ENCODE measurements around the gene OR11H6. TPM values are rescaled to one million over a fixed set of nuclear protein-coding genes. Genes with fewer than 3 reads are reported as not detected.
"Not testable (repeated sequence)": the region's sequence is repeated elsewhere in the genome, so short reads cannot be mapped to it uniquely, and the experiment has no call there.

The OR11H6 gene
- polyA plus RNA-seq (2013, experiment 1 of 2; ENCODE audit: insufficient read length), result not detected
- polyA plus RNA-seq (2013, experiment 2 of 2; ENCODE audit: insufficient read length), result not detected

GRCh38 chr14:20223410-20223809, at the start of gene OR11H6:
Gene OR11H6 (plus strand): TSS chr14:20223710. CDS start chr14:20223710, 0 bp downstream.
- no peak for DNase-seq

- not testable (repeated sequence) for DNase-seq
Observed at GRCh38 chr14:20174205-20174604, 49.3 kb upstream of the OR11H6 start.

- DNase-seq, result no peak
Observed at GRCh38 chr14:20176330-20176729, 47.2 kb upstream of the OR11H6 start.

GRCh38 chr14:20177433-20177974, 46.0 kb upstream of the OR11H6 start:
- no peak for DNase-seq

GRCh38 chr14:20179218-20179617, 44.3 kb upstream of the OR11H6 start:
- no peak for DNase-seq

- DNase-seq, result no peak
Observed at GRCh38 chr14:20179880-20180279, 43.6 kb upstream of the OR11H6 start.

GRCh38 chr14:20180486-20180885, 43.0 kb upstream of the OR11H6 start:
- no peak for DNase-seq

GRCh38 chr14:20184181-20184580, 39.3 kb upstream of the OR11H6 start:
- DNase-seq, result no peak

GRCh38 chr14:20190596-20190995, 32.9 kb upstream of the OR11H6 start, which contains the start of gene OR11G2:
Gene OR11G2 (plus strand): TSS chr14:20190896. CDS start chr14:20197438, 6,542 bp downstream.
- no peak for DNase-seq

GRCh38 chr14:20191396-20191795, 32.1 kb upstream of the OR11H6 start:
- DNase-seq, result no peak

- DNase-seq, result no peak
Observed at GRCh38 chr14:20194101-20194500, 29.4 kb upstream of the OR11H6 start.

- not testable (repeated sequence) for DNase-seq
Observed at GRCh38 chr14:20195170-20195569, 28.3 kb upstream of the OR11H6 start.

- no peak for DNase-seq
Observed at GRCh38 chr14:20195911-20196310, 27.6 kb upstream of the OR11H6 start.

- no peak for DNase-seq
Observed at GRCh38 chr14:20197459-20197858, 26.1 kb upstream of the OR11H6 start.

GRCh38 chr14:20198991-20199390, 24.5 kb upstream of the OR11H6 start:
- DNase-seq, result no peak

GRCh38 chr14:20204721-20205120, 18.8 kb upstream of the OR11H6 start:
- no peak for DNase-seq

GRCh38 chr14:20209595-20209994, 13.9 kb upstream of the OR11H6 start:
- no peak for DNase-seq

- DNase-seq, result not testable (repeated sequence)
Observed at GRCh38 chr14:20212406-20212805, 11.1 kb upstream of the OR11H6 start.

GRCh38 chr14:20215196-20215595, 8.3 kb upstream of the OR11H6 start:
- no peak for DNase-seq

- no peak for DNase-seq
Observed at GRCh38 chr14:20219033-20219432, 4.5 kb upstream of the OR11H6 start.

GRCh38 chr14:20228681-20229080, 5.2 kb downstream of the OR11H6 start, which contains the start of gene OR11H7:
Gene OR11H7 (plus strand): TSS chr14:20228981.
- no peak for DNase-seq

- DNase-seq, result not testable (repeated sequence)
Observed at GRCh38 chr14:20235415-20235814, 11.9 kb downstream of the OR11H6 start.

GRCh38 chr14:20247646-20248246, 24.2 kb downstream of the OR11H6 start:
- no peak for DNase-seq

GRCh38 chr14:20262642-20263128, 39.2 kb downstream of the OR11H6 start:
- DNase-seq, result peak; percentile 80
